H9 (cell line): ENCODE measurements around the gene TMEM35B. TPM values are rescaled to one million over a fixed set of nuclear protein-coding genes. Genes with fewer than 3 reads are reported as not detected.

Source experiments
- DNase-seq: peaks from one replicate; pipeline ENCODE4 v3.0.0-alpha.2; 2017
- H2AFZ ChIP-seq: one replicate; pipeline ENCODE4 v1.6.1; 2013; ENCODE audit warnings: mild to moderate bottlenecking, low read length, control low read depth, moderate library complexity
- H2AK5ac ChIP-seq: 2 replicates; pipeline ENCODE4 v1.6.1; 2013; ENCODE audit warnings: low read length, control low read depth, mixed read lengths; ENCODE audit not compliant: insufficient read length
- H2BK120ac ChIP-seq: one replicate; pipeline ENCODE4 v1.6.1; 2013; ENCODE audit warnings: low read depth, mild to moderate bottlenecking, low read length, control low read depth, inconsistent platforms; ENCODE audit not compliant: poor library complexity, severe bottlenecking
- H2BK12ac ChIP-seq: 2 replicates; pipeline ENCODE4 v1.6.1; 2013; ENCODE audit warnings: low read length, control low read depth, mixed read lengths, low read depth; ENCODE audit not compliant: insufficient read length
- H2BK15ac ChIP-seq: 2 replicates; pipeline ENCODE4 v1.6.1; 2013; ENCODE audit warnings: low read depth, low read length, control low read depth
- H2BK20ac ChIP-seq: one replicate; pipeline ENCODE4 v1.6.1; 2013; ENCODE audit warnings: low read depth, mild to moderate bottlenecking, low read length, control low read depth, inconsistent platforms; ENCODE audit not compliant: poor library complexity, severe bottlenecking
- H2BK5ac ChIP-seq: 2 replicates; pipeline ENCODE4 v1.6.1; 2013; ENCODE audit warnings: low read length, control low read depth, mixed read lengths; ENCODE audit not compliant: insufficient read length
- H3K14ac ChIP-seq: 2 replicates; pipeline ENCODE4 v1.6.1; 2013; ENCODE audit warnings: low read length, control low read depth; ENCODE audit not compliant: insufficient read depth
- H3K18ac ChIP-seq: 2 replicates; pipeline ENCODE4 v1.6.1; 2013; ENCODE audit warnings: low read depth, mild to moderate bottlenecking, mixed read lengths, low read length, control low read depth; ENCODE audit not compliant: insufficient read length
- H3K23ac ChIP-seq: 2 replicates; pipeline ENCODE4 v1.6.1; 2013; ENCODE audit warnings: low read length, control low read depth, mixed read lengths, low read depth; ENCODE audit not compliant: insufficient read length
- H3K23me2 ChIP-seq: 2 replicates; pipeline ENCODE4 v1.6.1; 2013; ENCODE audit warnings: low read depth, mild to moderate bottlenecking, mixed read lengths, low read length, control low read depth; ENCODE audit not compliant: insufficient read length, poor library complexity, severe bottlenecking
- H3K27ac ChIP-seq: 2 replicates; pipeline ENCODE4 v1.5.1; 2013; ENCODE audit warnings: low read length, control low read depth, mixed read lengths, low read depth; ENCODE audit not compliant: insufficient read length
- H3K27me3 ChIP-seq: 2 replicates; pipeline ENCODE4 v1.6.1; 2013; ENCODE audit warnings: low read length, control low read depth, inconsistent platforms; ENCODE audit not compliant: insufficient read depth
- H3K4ac ChIP-seq: 2 replicates; pipeline ENCODE4 v1.6.1; 2013; ENCODE audit warnings: low read depth, mild to moderate bottlenecking, control low read depth, inconsistent platforms, low read length, moderate library complexity
- H3K4me1 ChIP-seq: 2 replicates; pipeline ENCODE4 v1.6.1; 2013; ENCODE audit warnings: low read length, control low read depth, inconsistent platforms; ENCODE audit not compliant: insufficient read depth
- H3K4me2 ChIP-seq: 2 replicates; pipeline ENCODE4 v1.6.1; 2013; ENCODE audit warnings: low read length, control low read depth, mixed read lengths; ENCODE audit not compliant: insufficient read length, insufficient read depth
- H3K56ac ChIP-seq: 2 replicates; pipeline ENCODE4 v1.6.1; 2013; ENCODE audit warnings: low read depth, mild to moderate bottlenecking, mixed read lengths, low read length, control low read depth; ENCODE audit not compliant: insufficient read length
- H3K79me1 ChIP-seq: 2 replicates; pipeline ENCODE4 v1.6.1; 2013; ENCODE audit warnings: low read depth, mild to moderate bottlenecking, moderate library complexity, low read length, control low read depth, inconsistent platforms; ENCODE audit not compliant: insufficient read depth, poor library complexity, severe bottlenecking
- H3K79me2 ChIP-seq: 2 replicates; pipeline ENCODE4 v1.6.1; 2013; ENCODE audit warnings: low read length, control low read depth, inconsistent platforms; ENCODE audit not compliant: insufficient read depth
- H3K9ac ChIP-seq: 2 replicates; pipeline ENCODE4 v1.6.1; 2013; ENCODE audit warnings: low read length, control low read depth, mixed read lengths; ENCODE audit not compliant: insufficient read length; ENCODE audit errors: extremely low read depth
- H3K9me3 ChIP-seq: one replicate; pipeline ENCODE4 v1.6.1; 2013; ENCODE audit warnings: low read depth, low read length, inconsistent platforms; ENCODE audit not compliant: control insufficient read depth
- H3T11ph ChIP-seq: one replicate; pipeline ENCODE4 v1.6.1; 2013; ENCODE audit warnings: mild to moderate bottlenecking, low read length, control low read depth, inconsistent platforms
- H4K20me1 ChIP-seq: one replicate; pipeline ENCODE4 v1.6.1; 2013; ENCODE audit not compliant: control insufficient read depth, insufficient read length, insufficient read depth
- H4K5ac ChIP-seq: 2 replicates; pipeline ENCODE4 v1.6.1; 2013; ENCODE audit warnings: low read depth, mild to moderate bottlenecking, mixed read lengths, low read length, control low read depth; ENCODE audit not compliant: insufficient read length
- H4K8ac ChIP-seq: replicated peaks from 2 replicates; pipeline ENCODE4 v1.6.1; 2013; ENCODE audit warnings: low read length, control low read depth, mixed read lengths, low read depth; ENCODE audit not compliant: insufficient read length
- H4K91ac ChIP-seq: 2 replicates; pipeline ENCODE4 v1.6.1; 2013; ENCODE audit warnings: low read depth, mild to moderate bottlenecking, moderate library complexity, mixed read lengths, low read length, control low read depth; ENCODE audit not compliant: insufficient read length
- H3K27ac Mint-ChIP-seq, 3 experiments: 2 replicates in 2 of 3; 3 replicates in 1 of 3; pipeline ENCODE4 v1.8.0; 2020 to 2021; ENCODE audit warnings: mixed read lengths in 3 of 3, mild to moderate bottlenecking in 1 of 3, moderate library complexity in 1 of 3
- H3K27me3 Mint-ChIP-seq: 2 replicates; pipeline ENCODE4 v1.8.0; 2021; ENCODE audit warnings: low read depth, mild to moderate bottlenecking, moderate library complexity, mixed read lengths
- H3K36me3 Mint-ChIP-seq, 3 experiments: 2 replicates in 2 of 3; 3 replicates in 1 of 3; pipeline ENCODE4 v1.8.0; 2020 to 2021; ENCODE audit warnings: low read depth in 3 of 3, mixed read lengths in 3 of 3; ENCODE audit not compliant: insufficient read depth in 1 of 3
- H3K4me1 Mint-ChIP-seq, 2 experiments: 2 replicates each; pipeline ENCODE4 v1.8.0; 2020; ENCODE audit warnings: mixed read lengths in 2 of 2
- H3K4me3 Mint-ChIP-seq, 2 experiments: 2 replicates in 1 of 2; 3 replicates in 1 of 2; pipeline ENCODE4 v1.8.0; 2020 to 2021; ENCODE audit warnings: mild to moderate bottlenecking in 2 of 2, mixed read lengths in 2 of 2, moderate library complexity in 1 of 2
- H3K9me3 Mint-ChIP-seq, 2 experiments: 2 replicates in 1 of 2; 3 replicates in 1 of 2; pipeline ENCODE4 v1.8.0; 2020; ENCODE audit warnings: mild to moderate bottlenecking in 2 of 2, mixed read lengths in 2 of 2, moderate library complexity in 1 of 2
- CTCF ChIP-seq: fragments of 200-600 bp; sonication (generic); conservative IDR thresholded peaks from 3 replicates; pipeline ENCODE4 v1.8.0; 2021; ENCODE audit warnings: antibody characterized with exemption, mild to moderate bottlenecking
- WGBS: extraction: QIAGEN DNeasy Blood & Tissue Kit; methylation state at CpG from one replicate; pipeline ENCODE4 v1.1.7; 2013; ENCODE audit warnings: missing lambda C conversion rate, low lambda C conversion rate, mixed read lengths; ENCODE audit not compliant: insufficient read length; ENCODE audit errors: extremely low coverage; 5-methylcytosine and 5-hydroxymethylcytosine counted together
- total RNA-seq: library from RNA; stranded (reverse); gene quantifications from 2 replicates; pipeline ENCODE4 v1.2.1, GENCODE V29; 2021

The TMEM35B gene
- total RNA-seq, 1 experiment from 2014 or later = 7.7 TPM

- H2BK15ac ChIP-seq = no peak overlapping the region
- no peaks in the 10 kb centered on the region for H3K79me2 ChIP-seq
- H3K4ac ChIP-seq = no peak overlapping the region
- no peak overlapping the region for H3K9ac ChIP-seq
- no peak for DNase-seq
- no peak overlapping the region for H3K56ac ChIP-seq
- H3K4me1 ChIP-seq = 0 out of 2 replicates have a peak, but pooled peaks cover 3% of the 10 kb centered on the region
- Mint-ChIP-seq H3K4me3 (no peak overlapping the region), H3K36me3 (no peaks in the 10 kb centered on the region), H3K27me3 (no peaks in the 10 kb centered on the region), H3K4me1 (peaks cover 11 to 12% of the 10 kb centered on the region in 2 experiments), H3K27ac (no peak overlapping the region), H3K9me3 (no peaks in the 10 kb centered on the region)
- H3K14ac ChIP-seq = no peak overlapping the region
- no peaks in the 10 kb centered on the region for H3K27me3 ChIP-seq
- H3K23me2 ChIP-seq = peaks cover 4% of the 10 kb centered on the region
- no peak overlapping the region for H4K91ac ChIP-seq
- no peak overlapping the region for H3K18ac ChIP-seq
- H3T11ph ChIP-seq = no peak overlapping the region
- H4K8ac ChIP-seq = no peak overlapping the region
- H4K20me1 ChIP-seq = no peaks in the 10 kb centered on the region
- no peak overlapping the region for H3K4me2 ChIP-seq
- H3K27ac ChIP-seq = no peak overlapping the region
- no peak overlapping the region for H2BK12ac ChIP-seq
- no peaks in the 10 kb centered on the region for H3K9me3 ChIP-seq
- H4K5ac ChIP-seq = no peak overlapping the region
- H2AK5ac ChIP-seq = no peak overlapping the region
- no peak overlapping the region for H2AFZ ChIP-seq
- no peak overlapping the region for H2BK5ac ChIP-seq
- no peak overlapping the region for H3K23ac ChIP-seq
- no peak overlapping the region for H2BK120ac ChIP-seq
- no peak for TF ChIP-seq CTCF
- H3K79me1 ChIP-seq = no peaks in the 10 kb centered on the region
- no CpG with 5 or more reads among the region's 2 CpGs for WGBS
- H2BK20ac ChIP-seq = no peak overlapping the region
Measured at GRCh38 chr1:34988147-34988546, 3.0 kb upstream of the TMEM35B start.
